BE2C (cell line): Measurements from ENCODE around the gene IGSF6.

ENCODE experiments used
- DNase-seq: peaks from one replicate; pipeline ENCODE4 v3.0.0-alpha.2; 2020
- H3K27me3 ChIP-seq: fragments of 250-450 bp; sonication (Bioruptor Pico); 2 replicates; pipeline ENCODE4 v1.5.1; 2020; ENCODE audit warnings: mild to moderate bottlenecking
- H3K36me3 ChIP-seq: fragments of 250-450 bp; sonication (Bioruptor Pico); 2 replicates; pipeline ENCODE4 v1.5.1; 2020; ENCODE audit warnings: mild to moderate bottlenecking
- H3K4me1 ChIP-seq: fragments of 250-450 bp; sonication (Bioruptor Pico); 2 replicates; pipeline ENCODE4 v1.5.1; 2020
- H3K4me3 ChIP-seq: 2 replicates; pipeline ENCODE4 v1.5.1; 2011; ENCODE audit warnings: low read depth, low read length
- H3K9me3 ChIP-seq: fragments of 250-450 bp; sonication (Bioruptor Pico); 2 replicates; pipeline ENCODE4 v1.5.1; 2020
- TF ChIP-seq, protein P1 (sequence below): IDR thresholded peaks from 2 replicates; pipeline ENCODE4 v1.5.1; 2012; ENCODE audit warnings: mild to moderate bottlenecking, low read depth, low read length

Gene IGSF6

DNA sequence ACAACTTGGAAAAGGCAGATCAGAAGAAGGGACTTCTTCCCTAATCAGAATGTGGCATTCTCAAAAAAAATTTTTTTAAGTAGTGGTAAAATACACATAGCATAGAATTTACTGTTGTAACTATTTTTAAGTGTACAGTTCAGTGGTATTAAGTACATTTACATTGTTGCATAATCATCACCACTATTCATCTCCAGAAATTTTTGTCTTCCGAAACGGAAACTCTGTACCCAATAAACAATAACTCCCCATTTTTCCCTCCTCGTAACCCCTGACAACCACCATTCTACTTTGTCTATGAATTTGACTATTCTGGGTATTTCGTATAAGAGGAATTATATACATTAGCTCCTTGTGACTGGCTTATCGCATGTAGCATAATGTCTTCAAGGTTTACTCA is 34.1 kb downstream of the IGSF6 start:
- no peak for DNase-seq
- peaks cover 10% of the 10 kb centered on the region for H3K36me3 ChIP-seq
- no peaks in the 10 kb centered on the region for H3K27me3 ChIP-seq
- peaks cover 8% of the 10 kb centered on the region for H3K4me1 ChIP-seq
- TF ChIP-seq, protein P1, sequence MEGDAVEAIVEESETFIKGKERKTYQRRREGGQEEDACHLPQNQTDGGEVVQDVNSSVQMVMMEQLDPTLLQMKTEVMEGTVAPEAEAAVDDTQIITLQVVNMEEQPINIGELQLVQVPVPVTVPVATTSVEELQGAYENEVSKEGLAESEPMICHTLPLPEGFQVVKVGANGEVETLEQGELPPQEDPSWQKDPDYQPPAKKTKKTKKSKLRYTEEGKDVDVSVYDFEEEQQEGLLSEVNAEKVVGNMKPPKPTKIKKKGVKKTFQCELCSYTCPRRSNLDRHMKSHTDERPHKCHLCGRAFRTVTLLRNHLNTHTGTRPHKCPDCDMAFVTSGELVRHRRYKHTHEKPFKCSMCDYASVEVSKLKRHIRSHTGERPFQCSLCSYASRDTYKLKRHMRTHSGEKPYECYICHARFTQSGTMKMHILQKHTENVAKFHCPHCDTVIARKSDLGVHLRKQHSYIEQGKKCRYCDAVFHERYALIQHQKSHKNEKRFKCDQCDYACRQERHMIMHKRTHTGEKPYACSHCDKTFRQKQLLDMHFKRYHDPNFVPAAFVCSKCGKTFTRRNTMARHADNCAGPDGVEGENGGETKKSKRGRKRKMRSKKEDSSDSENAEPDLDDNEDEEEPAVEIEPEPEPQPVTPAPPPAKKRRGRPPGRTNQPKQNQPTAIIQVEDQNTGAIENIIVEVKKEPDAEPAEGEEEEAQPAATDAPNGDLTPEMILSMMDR, result no peak
- no peak overlapping the region for H3K4me3 ChIP-seq
- H3K9me3 ChIP-seq, result no peaks in the 10 kb centered on the region

DNA sequence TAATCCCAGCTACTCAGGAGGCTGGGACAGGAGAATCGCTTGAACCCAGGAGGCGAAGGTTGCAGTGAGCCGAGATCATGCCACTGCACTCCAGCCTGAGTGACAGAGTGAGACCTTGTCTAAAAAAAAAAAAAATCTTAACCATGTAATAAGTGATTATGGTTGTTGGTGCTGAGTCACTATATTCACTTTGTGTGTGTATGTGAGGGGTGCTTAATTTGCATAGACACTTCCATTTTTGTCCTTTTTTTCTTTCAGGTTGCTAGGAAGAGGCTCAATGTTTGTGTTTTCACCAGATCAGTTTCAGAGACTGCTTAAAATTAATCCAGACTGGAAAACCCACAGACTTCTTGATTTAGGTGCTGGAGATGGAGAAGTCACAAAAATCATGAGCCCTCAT is 34.8 kb downstream of the IGSF6 start:
- H3K9me3 ChIP-seq, result no peaks in the 10 kb centered on the region
- DNase-seq, result no peak
- H3K4me1 ChIP-seq, result peaks cover 8% of the 10 kb centered on the region
- peaks cover 10% of the 10 kb centered on the region for H3K36me3 ChIP-seq
- H3K27me3 ChIP-seq, result no peaks in the 10 kb centered on the region
- no peak overlapping the region for H3K4me3 ChIP-seq
- TF ChIP-seq, protein P1, result no peak

DNA sequence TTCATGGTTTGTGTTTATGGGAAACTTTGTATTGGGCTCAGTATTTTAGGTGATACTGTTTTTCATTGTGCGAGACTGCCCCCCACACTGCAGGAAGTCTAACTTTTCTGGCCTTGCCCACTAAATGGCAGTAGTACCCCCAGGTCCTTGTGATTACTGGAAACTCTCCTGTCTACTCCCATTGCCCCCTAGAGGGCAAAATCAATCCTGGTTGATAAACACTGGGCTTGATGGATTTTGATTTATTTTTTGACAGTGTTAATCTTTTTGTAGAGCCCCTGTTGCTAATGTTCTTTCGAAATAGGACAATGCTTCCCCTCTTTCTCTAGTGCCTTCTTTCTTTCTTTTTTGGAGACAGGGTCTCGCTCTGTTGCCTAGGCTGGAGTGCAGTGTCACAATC is 37.5 kb downstream of the IGSF6 start:
- Histone ChIP-seq H3K27me3 (no peaks in the 10 kb centered on the region), H3K36me3 (peaks cover 4% of the 10 kb centered on the region), H3K9me3 (no peaks in the 10 kb centered on the region), H3K4me1 (peaks cover 6% of the 10 kb centered on the region), H3K4me3 (no peak overlapping the region)
- TF ChIP-seq, protein P1, result peak; percentile 40
- DNase-seq, result no peak

DNA sequence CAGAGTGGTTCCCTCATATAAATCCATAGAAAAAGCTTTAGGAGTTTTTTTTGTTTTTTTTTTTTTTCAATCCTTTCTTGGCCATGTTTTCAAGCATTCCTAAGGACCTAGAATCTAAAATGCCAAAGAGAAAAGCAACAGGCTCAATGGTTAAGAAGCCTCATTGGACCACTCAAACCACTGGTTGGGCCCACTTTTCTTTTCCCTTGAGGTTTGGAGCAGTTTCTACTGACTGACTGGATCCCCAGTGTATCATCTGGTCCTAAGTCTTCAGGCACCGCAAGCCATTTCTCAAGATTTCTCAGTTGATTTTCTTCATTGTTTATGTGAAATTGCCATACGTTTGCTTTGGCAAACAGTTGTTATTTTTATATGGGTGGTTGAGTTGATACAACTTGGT is 38.6 kb downstream of the IGSF6 start:
- H3K36me3 ChIP-seq, result no peaks in the 10 kb centered on the region; the same call in none of the 2 replicates
- TF ChIP-seq, protein P1, result no peak

DNA sequence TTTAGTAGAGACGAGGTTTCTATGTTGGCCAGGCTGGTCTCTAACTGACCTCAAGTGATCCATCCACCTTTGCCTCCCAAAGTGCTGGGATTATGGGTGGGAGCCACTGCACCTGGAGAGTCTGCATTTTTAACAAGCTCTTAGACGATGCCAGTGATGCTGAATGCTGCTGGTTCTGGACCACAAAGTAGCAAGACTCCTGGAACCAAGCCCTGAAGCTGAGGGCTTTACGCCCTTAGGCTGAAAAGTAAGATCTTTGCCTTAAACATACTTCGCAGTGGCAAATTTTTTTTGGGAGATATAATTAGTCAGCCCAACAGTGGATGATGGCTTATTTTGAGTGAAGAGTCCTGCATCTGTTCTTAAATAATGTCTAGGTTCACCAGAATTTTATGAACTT is 39.0 kb downstream of the IGSF6 start:
- Histone ChIP-seq H3K4me1 (peaks cover 5% of the 10 kb centered on the region), H3K36me3 (no peaks in the 10 kb centered on the region; the same call in 1 of the 2 replicates), H3K4me3 (no peak overlapping the region), H3K27me3 (no peaks in the 10 kb centered on the region), H3K9me3 (no peaks in the 10 kb centered on the region)
- TF ChIP-seq, protein P1, result no peak
- no peak for DNase-seq

More for the DNA sequence above, 38.6 kb downstream of the IGSF6 start:
- no peak for DNase-seq
- H3K9me3 ChIP-seq, result no peaks in the 10 kb centered on the region
- H3K4me3 ChIP-seq, result no peak overlapping the region
- peaks cover 3% of the 10 kb centered on the region for H3K4me1 ChIP-seq
- no peaks in the 10 kb centered on the region for H3K27me3 ChIP-seq

DNA sequence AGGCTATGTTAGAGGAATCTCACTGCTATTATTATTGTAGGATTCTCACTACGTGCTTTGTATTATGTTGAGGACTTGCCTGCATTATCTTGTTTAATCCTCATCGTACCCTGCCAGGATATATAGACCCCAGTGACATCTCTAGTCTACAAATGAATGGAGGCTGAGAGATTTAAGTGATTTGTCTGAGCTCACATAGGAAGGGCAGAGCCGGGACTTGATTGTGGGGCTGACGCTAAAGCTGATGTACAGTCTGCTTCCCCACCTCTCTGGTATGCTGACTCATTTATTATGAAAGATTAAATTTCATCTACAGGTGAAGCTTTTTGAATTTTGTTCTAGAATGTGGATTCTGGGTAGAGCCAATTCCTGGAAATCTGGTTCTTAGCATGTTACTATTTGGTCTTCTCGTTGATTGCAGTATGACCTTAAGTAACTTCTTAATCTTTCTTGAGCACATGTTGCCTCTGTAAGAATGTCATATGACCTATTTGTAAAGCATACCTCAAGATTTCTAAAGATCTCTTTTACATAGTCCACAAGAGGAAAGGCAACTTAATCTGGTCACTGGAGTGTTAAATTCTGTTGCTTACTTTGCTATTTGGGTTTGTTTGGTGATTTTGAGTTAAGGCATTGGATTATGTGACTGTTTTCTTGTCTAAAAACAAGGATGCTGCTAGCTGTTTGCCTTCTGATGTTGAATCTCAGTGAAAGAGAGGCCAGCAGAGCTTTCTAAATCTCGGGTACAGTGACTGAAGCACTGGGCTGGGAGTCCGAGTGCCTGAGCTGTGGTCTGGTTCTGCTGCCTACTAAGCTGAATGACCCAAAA is 40.6 kb downstream of the IGSF6 start:
- no peak overlapping the region for H3K4me3 ChIP-seq

More for the DNA sequence above, 40.6 kb downstream of the IGSF6 start:
- H3K4me1 ChIP-seq, result peaks cover 7% of the 10 kb centered on the region
- H3K9me3 ChIP-seq, result no peaks in the 10 kb centered on the region
- TF ChIP-seq, protein P1, result no peak
- no peaks in the 10 kb centered on the region for H3K36me3 ChIP-seq
- no peak for DNase-seq
- no peaks in the 10 kb centered on the region for H3K27me3 ChIP-seq
